ENCODE measurements around the gene OR1J1.

OR1J1 gene

GRCh38 chr9:122477826-122478225 lies at the start of gene OR1J1:
Gene OR1J1 (minus strand): TSS chr9:122477926. CDS start chr9:122477926, 0 bp downstream.
- DNase-seq (ENCODE audit: low read depth in 2 of 2) = no peak

DNA sequence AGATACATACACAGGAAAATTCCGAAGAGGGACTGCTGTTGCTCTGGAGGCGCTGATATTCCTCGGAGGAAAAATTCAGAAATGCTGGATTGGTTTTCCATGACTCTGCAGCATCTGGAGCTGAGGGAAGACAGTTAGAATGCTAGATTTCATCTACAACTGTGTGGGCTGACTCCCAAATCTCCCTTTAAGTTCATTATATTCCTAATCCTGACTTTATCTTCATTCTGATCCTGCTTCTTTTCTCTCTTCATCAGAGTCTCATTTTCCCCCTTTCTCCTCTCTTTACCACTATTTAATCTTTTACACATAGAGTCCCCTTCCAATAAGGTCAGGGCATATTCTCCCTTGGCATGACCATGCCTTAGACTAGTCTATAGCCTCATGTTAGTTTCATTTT lies 49.5 kb upstream of the OR1J1 start, which contains the start of gene OR1N1:
Gene OR1N1, minus strand, starts transcription at position 101 of the 400 bp plus-strand sequence. Its CDS starts 0 bp downstream, at position 101.
- DNase-seq (ENCODE audit: low read depth in 2 of 2) = no peak

DNA sequence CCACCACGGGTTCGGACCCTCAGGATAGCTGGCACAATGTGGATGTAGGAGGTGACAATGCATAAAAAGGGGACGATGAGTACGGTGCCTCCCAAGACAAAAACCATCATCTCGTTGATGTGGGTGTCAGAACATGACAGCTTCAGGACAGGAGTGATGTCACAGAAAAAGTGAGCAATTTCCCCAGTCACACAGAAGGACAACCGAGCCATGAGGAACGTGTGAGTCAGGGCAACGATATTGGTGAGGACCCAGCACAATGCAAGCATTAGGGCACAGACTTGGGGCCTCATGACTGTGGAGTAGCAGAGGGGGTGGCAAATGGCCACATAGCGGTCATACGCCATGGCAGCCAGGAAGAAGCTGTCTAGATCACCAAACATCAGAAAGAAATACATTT lies 48.9 kb upstream of the OR1J1 start:
- no peak for DNase-seq (ENCODE audit: low read depth in 2 of 2)

- no peak for DNase-seq (ENCODE audit: low read depth in 2 of 2)
Observed at GRCh38 chr9:122519376-122519775, 41.6 kb upstream of the OR1J1 start.

DNA sequence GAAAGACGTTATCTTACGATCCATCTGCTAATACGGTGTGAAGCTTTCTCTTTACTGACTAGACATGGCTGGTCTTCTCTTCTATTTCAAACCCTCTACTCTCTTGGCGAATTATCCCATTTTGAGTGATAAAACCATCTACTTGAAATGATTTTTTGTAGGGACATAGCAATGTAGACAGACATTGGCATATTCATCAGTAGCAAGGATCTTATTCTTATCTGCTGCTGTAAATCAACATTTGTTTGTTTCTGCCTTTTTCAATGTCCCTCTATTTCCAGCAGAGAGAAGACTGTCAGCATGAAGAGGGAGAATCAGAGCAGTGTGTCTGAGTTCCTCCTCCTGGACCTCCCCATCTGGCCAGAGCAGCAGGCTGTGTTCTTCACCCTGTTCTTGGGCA lies 41.1 kb upstream of the OR1J1 start, which contains the start of gene OR1J4:
Gene OR1J4, plus strand, starts transcription at position 301 of the 400 bp plus-strand sequence. Its CDS starts 0 bp downstream, at position 301.
- no peak for DNase-seq (ENCODE audit: low read depth in 2 of 2)

DNA sequence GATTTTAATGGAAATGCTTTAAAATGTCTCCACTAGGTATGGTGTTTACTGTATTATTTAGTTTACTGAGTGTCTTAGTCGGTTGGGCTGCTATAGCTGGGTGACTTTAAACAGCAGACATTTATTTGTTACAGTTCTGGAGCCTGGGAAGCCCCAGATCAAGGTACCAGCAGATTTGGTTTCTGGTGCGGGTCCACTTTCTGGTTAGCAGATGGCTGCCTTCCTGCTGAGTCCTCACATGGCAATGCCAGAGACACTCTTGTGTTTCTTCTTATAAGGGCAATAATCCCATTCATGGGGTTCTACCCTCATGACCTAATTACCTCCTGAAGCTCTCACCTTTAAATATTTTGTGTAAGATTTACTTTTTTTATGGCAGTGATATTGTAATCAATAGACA lies 40.5 kb upstream of the OR1J1 start:
- DNase-seq (ENCODE audit: low read depth in 2 of 2) = no peak

DNA sequence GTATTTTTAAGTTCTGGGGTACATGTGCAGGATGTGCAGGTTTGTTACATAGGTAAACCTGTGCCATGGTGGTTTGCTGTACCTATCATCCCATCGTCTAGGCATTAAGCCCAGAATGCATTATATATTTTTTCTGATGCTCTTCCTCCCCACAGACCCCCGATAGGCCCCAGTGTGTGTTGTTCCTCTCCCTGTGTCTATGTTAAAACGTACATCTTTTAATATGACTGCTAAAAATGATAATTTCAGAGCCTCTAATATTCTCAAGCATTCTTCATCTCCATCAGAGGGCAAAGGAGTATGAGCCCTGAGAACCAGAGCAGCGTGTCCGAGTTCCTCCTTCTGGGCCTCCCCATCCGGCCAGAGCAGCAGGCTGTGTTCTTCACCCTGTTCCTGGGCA lies 32.8 kb upstream of the OR1J1 start, which contains the start of gene OR1J2:
Gene OR1J2, plus strand, starts transcription at position 301 of the 400 bp plus-strand sequence. Its CDS starts 0 bp downstream, at position 301.
- DNase-seq (ENCODE audit: low read depth in 2 of 2) = no peak

GRCh38 chr9:122506964-122507363 lies 29.2 kb upstream of the OR1J1 start:
- no peak for DNase-seq (ENCODE audit: low read depth in 2 of 2)

- no peak for DNase-seq (ENCODE audit: low read depth in 2 of 2)
Observed at GRCh38 chr9:122498883-122499288, 21.2 kb upstream of the OR1J1 start.

DNA sequence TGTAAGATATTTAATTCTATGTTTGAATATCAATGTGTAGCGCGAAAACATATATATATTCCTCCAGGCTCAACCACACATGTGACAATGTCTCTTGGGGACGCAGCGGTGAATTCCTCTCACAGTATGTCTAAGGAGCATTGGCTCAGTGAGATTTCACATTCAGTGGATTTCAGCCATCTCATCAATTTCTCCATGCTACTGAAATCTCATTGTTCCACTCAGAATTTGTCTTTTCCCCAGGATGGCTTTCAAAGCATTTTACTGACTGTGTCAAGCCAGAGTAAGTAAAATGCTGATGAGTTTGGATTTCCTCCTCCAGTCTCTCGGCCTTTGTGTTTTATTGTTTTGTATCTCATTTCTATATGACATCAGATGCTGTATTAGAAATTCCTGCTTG lies 1.3 kb upstream of the OR1J1 start:
- DNase-seq (ENCODE audit: low read depth in 2 of 2) = no peak

GRCh38 chr9:122477346-122477745 lies 380 bp downstream of the OR1J1 start:
- DNase-seq (ENCODE audit: low read depth in 2 of 2) = no peak

- DNase-seq (ENCODE audit: low read depth in 2 of 2) = no peak
Observed at GRCh38 chr9:122475717-122476116, 2.0 kb downstream of the OR1J1 start.

- DNase-seq (ENCODE audit: low read depth in 2 of 2) = no peak
Observed at GRCh38 chr9:122474561-122474960, 3.2 kb downstream of the OR1J1 start.

DNA sequence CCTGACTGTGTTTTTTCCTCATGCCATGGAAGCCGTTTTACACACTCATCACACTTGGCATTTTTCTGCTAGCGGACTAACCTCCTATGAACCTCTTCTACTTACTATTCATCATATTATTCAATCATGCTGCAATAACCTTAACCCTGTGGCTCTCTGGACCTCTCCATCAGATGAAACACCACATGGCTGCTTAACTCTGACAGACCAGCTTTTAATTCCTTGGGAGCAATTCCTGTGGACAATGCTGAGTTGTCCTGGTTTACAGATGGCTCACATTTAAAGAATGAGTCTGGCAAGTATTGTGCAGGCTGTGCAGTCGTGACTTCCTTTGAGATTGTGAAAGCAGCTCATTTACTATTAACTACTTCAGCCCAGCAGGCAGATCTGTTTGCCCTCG lies 9.0 kb downstream of the OR1J1 start:
- no peak for DNase-seq (ENCODE audit: low read depth in 2 of 2)

DNA sequence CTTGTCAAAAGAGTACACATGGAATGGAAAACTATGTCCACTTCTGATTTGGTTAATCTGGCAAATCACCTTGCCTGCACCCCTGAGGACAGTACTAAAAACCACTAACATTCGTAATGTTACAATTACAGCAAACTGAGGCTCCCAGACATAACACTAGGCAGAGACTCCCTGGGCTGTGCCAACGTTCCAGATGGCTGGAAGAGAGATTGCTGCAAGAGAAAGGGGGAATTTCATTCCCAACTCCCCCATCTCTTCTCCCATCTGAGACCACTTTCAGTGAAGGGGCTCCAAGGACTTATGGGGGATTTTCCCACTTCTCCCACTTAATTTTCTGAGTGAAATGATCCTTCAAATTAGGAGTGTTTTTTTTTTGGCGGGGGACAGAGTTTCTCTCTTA lies 11.3 kb downstream of the OR1J1 start:
- no peak for DNase-seq (ENCODE audit: low read depth in 2 of 2)

GRCh38 chr9:122464633-122465567 lies 12.8 kb downstream of the OR1J1 start:
- peak; percentile 32 to 56 for DNase-seq (ENCODE audit: low read depth in 2 of 2)

- no peak for DNase-seq (ENCODE audit: low read depth in 2 of 2)
Observed at GRCh38 chr9:122463828-122464632, 13.7 kb downstream of the OR1J1 start.

- DNase-seq (ENCODE audit: low read depth in 2 of 2) = no peak
Observed at GRCh38 chr9:122457787-122458186, 19.9 kb downstream of the OR1J1 start.

DNA sequence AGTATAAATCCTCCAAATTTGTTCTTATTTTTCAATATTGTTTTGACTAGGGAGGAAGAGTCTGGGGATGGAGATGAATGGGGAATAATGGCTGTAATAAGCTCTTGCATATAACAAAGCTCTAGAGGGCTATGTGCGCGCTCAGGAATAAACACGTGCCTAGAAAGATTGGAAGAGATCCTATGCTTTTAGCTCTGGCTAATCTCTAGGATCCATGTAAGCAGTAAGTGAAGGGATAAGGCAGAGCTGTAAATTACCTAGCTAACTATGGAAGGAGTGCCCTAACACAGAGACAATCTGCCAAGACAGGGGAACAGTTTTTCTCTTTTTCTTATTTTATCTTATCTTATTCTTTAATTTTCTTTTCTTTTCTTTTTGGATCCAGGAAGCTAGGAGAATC lies 21.6 kb downstream of the OR1J1 start:
- DNase-seq (ENCODE audit: low read depth in 2 of 2) = no peak

GRCh38 chr9:122453677-122454135 lies 24.0 kb downstream of the OR1J1 start:
- no peak for DNase-seq (ENCODE audit: low read depth in 2 of 2)

DNA sequence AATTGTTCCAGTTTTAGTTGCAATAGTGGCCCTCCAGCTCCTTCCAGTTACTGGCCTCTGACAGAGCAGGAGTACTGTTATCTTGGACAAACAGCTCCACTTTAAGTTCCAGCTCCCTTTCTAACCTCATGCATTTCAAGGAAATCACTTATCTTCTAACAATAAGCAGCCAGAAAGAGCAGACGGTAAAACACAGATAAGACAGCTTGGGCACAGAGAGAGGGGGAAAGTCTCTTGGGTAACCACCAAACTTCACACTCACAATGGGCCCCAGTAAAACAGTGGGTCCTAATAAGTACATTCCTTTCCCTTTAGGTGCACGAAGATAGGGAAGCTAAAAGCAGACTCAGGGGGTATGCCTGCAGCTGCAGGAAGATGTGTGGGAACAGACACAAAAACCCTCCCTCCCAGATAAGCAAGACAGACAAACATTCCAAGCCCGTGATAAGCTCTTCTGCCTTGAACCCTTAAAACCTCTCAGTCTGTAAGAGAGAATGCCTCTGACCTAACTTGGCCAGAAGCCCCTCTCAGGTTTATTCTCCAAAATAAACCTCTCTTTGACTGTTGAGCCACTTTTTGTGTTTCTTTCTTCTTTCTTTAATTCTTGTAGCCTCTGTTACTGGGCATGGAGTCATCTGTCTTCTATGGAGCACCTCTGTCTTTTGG lies 30.8 kb downstream of the OR1J1 start:
- DNase-seq (ENCODE audit: low read depth in 2 of 2) = no peak
